T-helper 17 cell (primary cell): ENCODE measurements around the gene RAC3. TPM values are rescaled to one million over a fixed set of nuclear protein-coding genes. Genes with fewer than 3 reads are reported as not detected.

ENCODE experiments used
- ATAC-seq: fragments of 150-1000 bp; cut with Tn5 transposase; 2 replicates; pipeline ENCODE4 v1.10.0; 2021; ENCODE audit warnings: mild to moderate bottlenecking, moderate library complexity
- DNase-seq, 3 donors: peaks; one replicate each; pipeline versions ENCODE4 v3.0.0 to v3.0.0-alpha.2; 2020 to 2021
- H3K9me3 ChIP-seq: one replicate; pipeline ENCODE4 v1.7.0; 2013; ENCODE audit warnings: low read length, mild to moderate bottlenecking; ENCODE audit not compliant: control insufficient read depth, poor library complexity, severe bottlenecking
- H3K27ac Mint-ChIP-seq: one replicate; pipeline ENCODE4 v1.8.0; 2022; ENCODE audit warnings: mild to moderate bottlenecking, moderate library complexity, mixed read lengths
- H3K27me3 Mint-ChIP-seq: one replicate; pipeline ENCODE4 v1.8.0; 2022; ENCODE audit warnings: mixed read lengths
- H3K36me3 Mint-ChIP-seq: one replicate; pipeline ENCODE4 v1.8.0; 2022; ENCODE audit warnings: low read depth, mixed read lengths
- H3K4me1 Mint-ChIP-seq: one replicate; pipeline ENCODE4 v1.8.0; 2022; ENCODE audit warnings: mild to moderate bottlenecking, mixed read lengths
- H3K4me3 Mint-ChIP-seq: one replicate; pipeline ENCODE4 v1.8.0; 2022; ENCODE audit warnings: mild to moderate bottlenecking, moderate library complexity, mixed read lengths
- total RNA-seq, 4 donors: library from RNA in 2 of 4; stranded (reverse) in 2 of 4; gene quantifications; one replicate each; pipeline ENCODE4 v1.2.3 and lab custom pipeline; 2022 to 2026

RAC3 gene
- total RNA-seq, 2 donors from 2014 or later: 2.6 to 3.1 TPM

- H3K36me3 Mint-ChIP-seq: no peaks in the 10 kb centered on the region
- H3K4me3 Mint-ChIP-seq: no peak overlapping the region
- no peak for DNase-seq
- no peaks in the 10 kb centered on the region for H3K27me3 Mint-ChIP-seq
- ATAC-seq: no peak
- H3K27ac Mint-ChIP-seq: no peak overlapping the region
- H3K4me1 Mint-ChIP-seq: peaks cover 4% of the 10 kb centered on the region
- no peaks in the 10 kb centered on the region for H3K9me3 ChIP-seq
Measured at GRCh38 chr17:82070611-82071010, 39.1 kb downstream of the RAC3 start.

GRCh38 chr17:82072827-82073226, 41.3 kb downstream of the RAC3 start:
- ATAC-seq (no peak), DNase-seq (no peak)
- no peaks in the 10 kb centered on the region for H3K9me3 ChIP-seq
- Mint-ChIP-seq H3K4me3 (no peak overlapping the region), H3K27me3 (no peaks in the 10 kb centered on the region), H3K36me3 (no peaks in the 10 kb centered on the region), H3K27ac (no peak overlapping the region), H3K4me1 (no peaks in the 10 kb centered on the region)

DNA sequence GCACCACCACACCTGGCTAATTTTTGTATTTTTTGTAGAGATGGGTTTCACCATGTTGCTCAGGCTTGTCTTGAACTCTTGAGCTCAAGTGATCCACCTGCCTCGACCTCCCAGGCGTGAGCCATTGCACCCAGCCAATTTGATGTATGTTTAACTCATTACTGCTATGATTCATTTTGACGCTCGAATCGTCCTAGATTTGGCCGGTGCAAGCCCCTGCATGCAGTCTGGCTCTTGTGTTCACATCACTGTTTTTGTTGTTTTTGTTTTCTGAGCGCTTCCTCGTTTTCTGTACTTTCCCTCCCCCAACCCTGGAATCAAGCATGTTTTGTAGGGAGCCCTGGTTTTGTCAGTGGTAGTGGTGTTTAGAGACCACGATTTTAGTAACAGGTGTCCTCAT, 42.0 kb downstream of the RAC3 start:
- Mint-ChIP-seq H3K4me3 (no peak overlapping the region), H3K27ac (no peak overlapping the region), H3K27me3 (no peaks in the 10 kb centered on the region), H3K4me1 (peaks cover 2% of the 10 kb centered on the region), H3K36me3 (no peaks in the 10 kb centered on the region)
- DNase-seq (no peak), ATAC-seq (no peak)
- no peaks in the 10 kb centered on the region for H3K9me3 ChIP-seq

DNA sequence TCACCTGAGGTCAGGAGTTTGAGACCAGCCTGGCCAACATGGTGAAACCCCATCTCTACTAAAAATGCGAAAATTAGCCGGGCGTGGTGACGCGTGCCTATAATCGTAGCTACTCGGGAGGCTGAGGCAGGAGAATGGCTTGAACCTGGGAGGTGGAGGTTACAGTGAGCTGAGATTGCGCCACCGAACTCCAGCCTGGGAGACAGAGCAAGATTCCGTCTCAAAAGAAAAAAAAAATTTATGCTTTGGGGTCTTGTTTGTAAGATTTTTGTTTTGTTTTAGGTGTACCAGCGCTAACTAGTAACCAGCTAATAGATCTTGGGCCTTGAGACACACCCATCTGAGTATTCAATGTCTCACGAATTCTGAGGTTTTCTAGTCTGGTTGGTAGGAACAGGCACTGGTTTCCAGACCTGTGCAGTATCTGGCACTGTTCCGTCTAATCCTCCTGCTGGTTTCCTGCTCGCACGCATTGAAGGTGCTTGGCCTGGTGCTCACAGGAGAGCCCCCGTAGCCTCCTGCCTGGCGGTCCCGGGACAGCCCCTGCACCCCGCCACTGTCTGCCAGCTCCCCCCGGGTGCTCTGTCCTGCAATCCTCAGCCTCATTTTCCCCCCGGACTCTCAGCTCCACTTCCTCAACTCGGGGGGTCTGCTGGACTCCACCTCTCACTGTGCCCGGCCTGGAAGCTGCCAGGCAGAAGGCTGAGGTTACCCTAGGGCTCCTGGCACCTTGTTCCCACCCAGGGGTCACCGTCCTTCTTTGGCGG, 44.7 kb downstream of the RAC3 start:
- Mint-ChIP-seq H3K36me3 (no peaks in the 10 kb centered on the region), H3K27ac (peak overlapping the region; percentile 71), H3K4me3 (peak overlapping the region; percentile 5), H3K27me3 (no peaks in the 10 kb centered on the region), H3K4me1 (peaks cover 2% of the 10 kb centered on the region)
- DNase-seq: no peak
- H3K9me3 ChIP-seq: no peaks in the 10 kb centered on the region
- no peak for ATAC-seq

- no peaks in the 10 kb centered on the region for H3K9me3 ChIP-seq
- H3K36me3 Mint-ChIP-seq: no peaks in the 10 kb centered on the region
- no peak overlapping the region for H3K4me3 Mint-ChIP-seq
- H3K27ac Mint-ChIP-seq: peak overlapping the region; percentile 71
- ATAC-seq (peak; percentile 20), DNase-seq (no peak)
- H3K27me3 Mint-ChIP-seq: no peaks in the 10 kb centered on the region
- peaks cover 2% of the 10 kb centered on the region for H3K4me1 Mint-ChIP-seq
Measured at GRCh38 chr17:82076785-82077591, 45.5 kb downstream of the RAC3 start.

DNA sequence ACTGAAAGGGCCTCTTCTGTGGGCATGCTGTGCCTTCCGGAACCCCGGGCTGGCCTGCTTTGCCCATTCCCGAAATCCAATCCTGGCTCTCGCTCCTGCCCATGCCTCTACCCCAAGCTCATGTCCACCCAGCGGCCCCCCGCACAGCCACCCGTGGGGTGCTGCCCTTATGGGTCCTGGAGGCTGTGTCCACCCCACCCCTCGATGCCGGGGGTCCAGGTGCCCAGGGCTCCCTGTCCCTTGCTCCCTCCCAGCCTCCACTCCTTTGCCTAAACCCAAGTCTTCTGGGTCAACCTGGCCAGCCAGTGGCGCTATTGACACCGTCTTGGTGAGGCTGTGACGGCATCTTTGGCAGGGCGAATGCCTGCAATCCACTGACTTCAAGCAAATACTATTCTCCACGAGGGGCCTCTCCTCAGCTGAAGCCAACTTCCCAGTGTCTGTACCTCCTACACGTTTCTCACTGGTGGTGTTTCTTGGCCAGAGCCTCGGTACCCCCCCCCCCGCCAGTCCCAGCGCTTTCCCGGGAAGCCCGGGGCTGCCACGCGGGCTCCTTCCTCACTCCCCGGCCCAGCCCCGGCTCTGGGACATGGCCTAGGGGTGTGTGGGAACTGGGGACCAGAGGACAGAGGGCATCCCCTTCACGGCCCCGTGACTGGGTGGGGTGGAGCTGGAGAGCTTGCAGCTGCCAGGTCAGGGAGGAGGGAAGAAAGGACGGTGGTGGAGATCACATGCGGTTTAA, 46.3 kb downstream of the RAC3 start:
- H3K27ac Mint-ChIP-seq: no peak overlapping the region
- H3K27me3 Mint-ChIP-seq: no peaks in the 10 kb centered on the region
- H3K4me1 Mint-ChIP-seq: peaks cover 2% of the 10 kb centered on the region

GRCh38 chr17:82078433-82078832, 47.0 kb downstream of the RAC3 start:
- no peaks in the 10 kb centered on the region for H3K9me3 ChIP-seq
- DNase-seq (no peak), ATAC-seq (no peak)
- no peaks in the 10 kb centered on the region for H3K27me3 Mint-ChIP-seq
- no peak overlapping the region for H3K27ac Mint-ChIP-seq
- peaks cover 2% of the 10 kb centered on the region for H3K4me1 Mint-ChIP-seq
- no peak overlapping the region for H3K4me3 Mint-ChIP-seq
- H3K36me3 Mint-ChIP-seq: no peaks in the 10 kb centered on the region

More for the DNA sequence above, 46.3 kb downstream of the RAC3 start:
- H3K9me3 ChIP-seq: no peaks in the 10 kb centered on the region
- H3K36me3 Mint-ChIP-seq: no peaks in the 10 kb centered on the region
- ATAC-seq (peak; percentile 17), DNase-seq (no peak)
- peak overlapping the region; percentile 12 for H3K4me3 Mint-ChIP-seq

DNA sequence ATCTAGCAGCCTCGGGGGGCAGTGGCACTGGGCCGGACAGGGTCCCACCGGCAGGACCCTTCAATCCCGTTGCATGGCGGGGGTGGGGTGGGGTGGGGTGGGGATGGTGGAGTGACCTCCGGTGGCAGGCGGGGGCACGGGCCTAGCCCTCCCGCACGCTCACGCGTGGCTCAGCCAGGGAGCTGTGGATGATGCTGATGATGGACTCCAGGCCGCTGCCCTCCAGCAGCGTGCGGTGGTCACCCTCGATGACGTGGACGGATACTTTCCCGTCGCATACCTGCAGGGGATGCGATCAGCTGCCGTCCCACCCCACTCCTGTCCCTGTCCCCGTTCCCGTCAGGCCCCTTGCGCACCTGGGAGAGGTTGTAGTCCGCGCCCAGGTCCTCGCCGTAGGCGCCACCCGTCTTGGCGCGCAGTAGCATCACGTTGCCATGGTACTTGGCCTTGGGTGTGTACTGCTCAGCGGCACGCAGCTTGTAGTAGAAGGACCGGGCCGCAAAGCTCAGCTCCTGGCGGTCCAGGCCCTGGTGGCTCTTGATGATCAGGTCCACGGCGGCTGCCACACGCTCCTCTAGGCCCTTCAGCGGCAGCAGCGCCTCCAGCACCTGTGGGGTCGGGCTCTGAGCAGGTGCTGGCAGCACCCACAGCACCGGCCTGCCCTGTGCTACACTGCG, 47.7 kb downstream of the RAC3 start:
- peaks cover 2% of the 10 kb centered on the region for H3K4me1 Mint-ChIP-seq
- H3K4me3 Mint-ChIP-seq: no peak overlapping the region
- H3K27me3 Mint-ChIP-seq: no peaks in the 10 kb centered on the region
- H3K36me3 Mint-ChIP-seq: no peaks in the 10 kb centered on the region
- ATAC-seq (no peak), DNase-seq (no peak)
- H3K9me3 ChIP-seq: no peaks in the 10 kb centered on the region
- no peak overlapping the region for H3K27ac Mint-ChIP-seq

DNA sequence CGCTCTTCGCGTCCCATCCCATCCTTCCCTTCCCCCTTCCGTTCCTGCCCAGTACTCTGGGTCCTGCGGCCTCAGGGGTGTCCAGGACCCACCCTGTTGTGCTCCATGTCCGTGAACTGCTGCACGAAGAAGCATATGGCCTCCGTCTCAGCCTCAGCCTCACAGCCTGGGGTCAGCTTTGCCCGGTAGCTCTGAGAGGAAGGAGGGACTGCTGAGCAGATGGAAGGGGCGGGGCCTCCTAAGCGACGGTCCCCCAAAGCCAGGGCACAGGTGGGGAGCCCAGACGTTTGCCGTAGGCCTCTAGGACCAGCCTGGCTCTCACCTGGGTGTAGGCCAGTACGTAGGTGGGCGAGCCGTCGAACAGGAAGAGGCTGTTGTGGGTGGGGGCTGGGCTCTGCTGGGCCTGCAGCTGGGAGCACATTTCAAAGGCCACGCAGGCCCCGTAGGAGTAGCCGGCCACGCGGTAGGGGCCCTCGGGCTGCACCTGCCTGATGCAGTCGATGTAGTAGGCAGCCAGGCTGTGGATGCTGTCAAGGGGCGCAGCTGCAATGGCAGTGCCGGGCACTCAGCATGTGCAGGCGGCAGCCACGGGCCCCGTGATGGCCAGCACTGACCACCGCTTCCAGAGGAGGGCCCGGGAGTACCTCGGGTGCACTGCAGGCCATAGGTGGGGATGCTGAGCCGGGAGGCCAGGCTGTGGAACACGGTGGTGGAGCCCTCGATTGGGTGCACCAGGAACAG, 48.7 kb downstream of the RAC3 start:
- no peak for DNase-seq
- no peaks in the 10 kb centered on the region for H3K9me3 ChIP-seq
- no peak for ATAC-seq
- no peak overlapping the region for H3K27ac Mint-ChIP-seq
- H3K27me3 Mint-ChIP-seq: no peaks in the 10 kb centered on the region
- no peak overlapping the region for H3K4me3 Mint-ChIP-seq
- peaks cover 2% of the 10 kb centered on the region for H3K4me1 Mint-ChIP-seq
- H3K36me3 Mint-ChIP-seq: no peaks in the 10 kb centered on the region

DNA sequence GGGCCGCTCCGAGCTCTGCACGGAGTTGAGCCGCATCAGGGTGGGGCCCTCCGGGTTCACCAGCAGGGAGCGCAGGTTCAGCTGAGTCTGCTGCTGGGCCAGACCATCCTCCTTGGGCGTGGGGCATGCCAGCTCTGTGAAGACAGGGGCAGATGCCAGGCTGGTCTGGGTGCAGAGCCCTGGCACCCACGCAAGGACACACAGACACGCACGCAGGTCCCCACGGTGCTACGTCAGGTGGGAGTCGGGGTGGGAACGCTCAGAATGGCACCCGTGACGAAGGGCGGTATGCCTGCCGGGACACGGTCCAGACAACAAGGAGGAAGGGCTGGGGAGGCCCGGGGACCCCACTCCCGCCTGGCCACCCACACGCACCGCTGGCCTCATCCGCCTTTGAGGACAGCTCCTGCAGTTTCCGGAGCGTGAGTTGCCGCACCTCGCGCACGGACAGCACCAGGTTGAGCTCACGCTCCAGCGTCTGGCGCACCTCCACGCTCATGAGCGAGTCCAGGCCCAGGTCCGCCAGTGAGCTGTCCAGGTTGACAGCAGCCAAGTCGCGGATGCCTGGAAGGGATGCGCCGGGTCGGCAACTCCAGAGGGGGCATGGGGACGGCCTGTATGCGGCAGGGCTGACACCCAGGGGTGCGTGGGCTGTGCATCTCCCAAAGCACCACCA, 49.4 kb downstream of the RAC3 start:
- no peak for ATAC-seq
- H3K9me3 ChIP-seq: no peaks in the 10 kb centered on the region
- DNase-seq: no peak
- Mint-ChIP-seq H3K36me3 (no peaks in the 10 kb centered on the region), H3K27me3 (no peaks in the 10 kb centered on the region), H3K27ac (no peak overlapping the region), H3K4me1 (peaks cover 2% of the 10 kb centered on the region), H3K4me3 (no peak overlapping the region)

DNA sequence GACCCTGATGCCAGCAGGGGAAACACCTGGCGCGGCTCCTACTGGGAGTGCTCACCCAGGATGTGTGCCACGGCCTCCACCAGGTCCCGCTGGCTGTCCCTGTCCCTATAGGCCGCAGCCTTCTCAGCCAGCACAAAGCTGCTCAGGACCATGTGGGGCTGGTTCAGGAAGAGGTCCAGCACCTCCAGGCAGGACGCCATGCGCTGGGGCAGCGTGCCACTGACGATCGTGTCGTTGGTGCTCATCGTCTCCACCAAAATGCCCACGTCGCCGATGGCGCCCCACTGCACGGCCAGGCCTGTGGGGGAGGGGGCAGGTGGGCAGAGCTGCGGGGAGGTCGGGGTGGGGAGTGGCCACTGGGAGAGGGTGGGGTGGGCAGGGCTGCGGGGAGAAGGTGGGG, 50.1 kb downstream of the RAC3 start:
- no peaks in the 10 kb centered on the region for H3K9me3 ChIP-seq
- DNase-seq (no peak), ATAC-seq (no peak)
- Mint-ChIP-seq H3K4me3 (no peak overlapping the region), H3K4me1 (peaks cover 2% of the 10 kb centered on the region), H3K27me3 (no peaks in the 10 kb centered on the region), H3K27ac (no peak overlapping the region), H3K36me3 (no peaks in the 10 kb centered on the region)

DNA sequence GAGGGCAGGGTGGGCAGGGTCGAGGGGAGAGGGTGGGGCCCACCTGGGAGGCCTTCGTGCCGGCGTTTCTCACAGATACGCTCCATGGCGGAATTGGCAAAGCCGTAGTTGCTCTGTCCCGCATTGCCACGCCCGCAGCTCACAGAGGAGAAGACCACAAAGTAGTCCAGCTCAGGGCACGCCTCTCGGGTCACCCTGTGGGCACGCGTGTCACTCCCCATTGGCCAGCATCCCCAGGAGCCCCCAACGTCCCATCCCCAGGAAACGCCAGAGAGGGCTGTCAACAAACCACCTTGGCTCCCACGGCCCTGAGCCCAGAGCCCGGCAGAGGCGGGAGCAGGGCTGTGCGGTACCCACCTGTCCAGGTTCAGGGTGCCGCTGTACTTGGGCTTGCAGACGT, 50.5 kb downstream of the RAC3 start:
- Mint-ChIP-seq H3K4me3 (no peak overlapping the region), H3K4me1 (peaks cover 2% of the 10 kb centered on the region), H3K27ac (no peak overlapping the region), H3K27me3 (no peaks in the 10 kb centered on the region), H3K36me3 (no peaks in the 10 kb centered on the region)
- DNase-seq (no peak), ATAC-seq (no peak)
- no peaks in the 10 kb centered on the region for H3K9me3 ChIP-seq
